ENCODE data around the gene ZBTB44. TPM values are rescaled to one million over a fixed set of nuclear protein-coding genes. Genes with fewer than 3 reads are reported as not detected.

ZBTB44 gene
- total and polyA plus RNA-seq, 4 donors: 4.7 to 33.9 (median 17.0) TPM

GRCh38 chr11:130187096-130187495, 127.6 kb downstream of the ZBTB44 start:
- no peaks in the 10 kb centered on the region for H3K36me3 ChIP-seq (ENCODE audit: control insufficient read depth in 4 of 4, insufficient read depth in 3 of 4, low read depth in 1 of 4, low read length in 3 of 4)
- H3K27ac ChIP-seq (ENCODE audit: low read depth in 1 of 2, low read length in 2 of 2): no peak overlapping the region
- 94% methylated on average over 13 of the region's 13 CpGs for WGBS
- H3K27me3 ChIP-seq (ENCODE audit: control insufficient read depth in 4 of 4, insufficient read depth in 4 of 4, low read length in 3 of 4): no peaks in the 10 kb centered on the region
- H3K9ac ChIP-seq (ENCODE audit: low read depth in 1 of 2, low read length in 2 of 2): no peak overlapping the region
- no peak overlapping the region for H3K4me3 ChIP-seq (ENCODE audit: low read depth in 1 of 3, low read length in 3 of 3)
- TF ChIP-seq ZBTB33 (IDR thresholded peaks at IDR 0.05) (no peak), GABPA (IDR thresholded peaks at IDR 0.05 in 1 of 2, conservative IDR thresholded peaks at IDR 0.05 in 1 of 2) (no peak), REST (IDR thresholded peaks at IDR 0.05) (no peak), YY1 (IDR thresholded peaks at IDR 0.05) (no peak), HNF4G (IDR thresholded peaks at IDR 0.05) (no peak), EGR1 (IDR thresholded peaks at IDR 0.05; ENCODE audit: low read depth in 2 of 2) (no peak), NR2F2 (IDR thresholded peaks at IDR 0.05) (no peak), ATF3 (IDR thresholded peaks at IDR 0.05) (no peak), HNF4A (conservative IDR thresholded peaks at IDR 0.05) (no peak)
- no peak for DNase-seq (ENCODE audit: low spot score)
- H3K9me3 ChIP-seq (ENCODE audit: control insufficient read depth in 4 of 4, low read length in 3 of 4): no peaks in the 10 kb centered on the region
- H3K4me1 ChIP-seq (ENCODE audit: control insufficient read depth in 4 of 4, insufficient read depth in 4 of 4, low read length in 3 of 4): peaks cover 3 to 9% (median 4%) of the 10 kb centered on the region in 4 donors

- H3K27me3 ChIP-seq (ENCODE audit: control insufficient read depth in 4 of 4, insufficient read depth in 4 of 4, low read length in 3 of 4): no peaks in the 10 kb centered on the region
- H3K36me3 ChIP-seq (ENCODE audit: control insufficient read depth in 4 of 4, insufficient read depth in 3 of 4, low read depth in 1 of 4, low read length in 3 of 4): no peaks in the 10 kb centered on the region
- no peak overlapping the region for H3K27ac ChIP-seq (ENCODE audit: low read depth in 1 of 2, low read length in 2 of 2)
- H3K4me3 ChIP-seq (ENCODE audit: low read depth in 1 of 3, low read length in 3 of 3): no peak overlapping the region
- 87% methylated on average over 11 of the region's 11 CpGs for WGBS
- H3K9me3 ChIP-seq (ENCODE audit: control insufficient read depth in 4 of 4, low read length in 3 of 4): no peaks in the 10 kb centered on the region
- H3K4me1 ChIP-seq (ENCODE audit: control insufficient read depth in 4 of 4, insufficient read depth in 4 of 4, low read length in 3 of 4): peaks cover 19 to 37% (median 28%) of the 10 kb centered on the region in 4 donors
- no peak overlapping the region for H3K9ac ChIP-seq (ENCODE audit: low read depth in 1 of 2, low read length in 2 of 2)
- DNase-seq (ENCODE audit: low spot score): no peak
- TF ChIP-seq GABPA (IDR thresholded peaks at IDR 0.05 in 1 of 2, conservative IDR thresholded peaks at IDR 0.05 in 1 of 2) (no peak), FOXA1 (IDR thresholded peaks at IDR 0.05) (no peak), FOXA2 (IDR thresholded peaks at IDR 0.05) (no peak), NR2F2 (IDR thresholded peaks at IDR 0.05) (no peak), CTCF (IDR thresholded peaks at IDR 0.05; ENCODE audit: low read depth, low read length, missing input control) (no peak), MAX (IDR thresholded peaks at IDR 0.05) (no peak), YY1 (IDR thresholded peaks at IDR 0.05) (no peak), HNF4G (IDR thresholded peaks at IDR 0.05) (no peak), RXRA (IDR thresholded peaks at IDR 0.05) (no peak), REST (IDR thresholded peaks at IDR 0.05) (no peak)
These were observed 130.7 kb downstream of the ZBTB44 start for GRCh38 chr11:130183878-130184610.
